GM18520 (cell line): ENCODE measurements around the gene IL12RB2.

Experiments
- ATAC-seq: cut with Tn5 transposase; IDR thresholded peaks from one replicate; pipeline ENCODE4 v1.9.1; 2021; ENCODE audit not compliant: unreplicated experiment

Gene IL12RB2

GRCh38 chr1:67307251-67308060 is at the start of gene IL12RB2:
Gene IL12RB2, plus strand, starts transcription at chr1:67307873. Its CDS starts 12,496 bp downstream, at chr1:67320369.
- ATAC-seq: no peak

- no peak for ATAC-seq
Measured at GRCh38 chr1:67261680-67262079, 46.0 kb upstream of the IL12RB2 start.

- ATAC-seq: no peak
Measured at GRCh38 chr1:67262735-67263134, 44.9 kb upstream of the IL12RB2 start.

GRCh38 chr1:67264152-67264551 is 43.5 kb upstream of the IL12RB2 start:
- ATAC-seq: no peak

- no peak for ATAC-seq
Measured at GRCh38 chr1:67264899-67265298, 42.8 kb upstream of the IL12RB2 start.

- ATAC-seq: no peak
Measured at GRCh38 chr1:67269061-67269460, 38.6 kb upstream of the IL12RB2 start.

GRCh38 chr1:67270541-67270940 is 37.1 kb upstream of the IL12RB2 start:
- ATAC-seq: no peak

GRCh38 chr1:67273591-67273990 is 34.1 kb upstream of the IL12RB2 start:
- no peak for ATAC-seq

GRCh38 chr1:67274623-67275325 is 32.9 kb upstream of the IL12RB2 start:
- peak; percentile 97 for ATAC-seq

- no peak for ATAC-seq
Measured at GRCh38 chr1:67280696-67281095, 27.0 kb upstream of the IL12RB2 start.

- ATAC-seq: no peak
Measured at GRCh38 chr1:67281244-67281643, 26.4 kb upstream of the IL12RB2 start.

GRCh38 chr1:67285780-67286488 is 21.7 kb upstream of the IL12RB2 start:
- ATAC-seq: peak; percentile 96

GRCh38 chr1:67290236-67290635 is 17.4 kb upstream of the IL12RB2 start:
- ATAC-seq: no peak

GRCh38 chr1:67294836-67295617 is 12.6 kb upstream of the IL12RB2 start:
- ATAC-seq: no peak

GRCh38 chr1:67298762-67299161 is 8.9 kb upstream of the IL12RB2 start:
- no peak for ATAC-seq

GRCh38 chr1:67299296-67299695 is 8.4 kb upstream of the IL12RB2 start:
- no peak for ATAC-seq

GRCh38 chr1:67300561-67300960 is 7.1 kb upstream of the IL12RB2 start:
- ATAC-seq: no peak

- no peak for ATAC-seq
Measured at GRCh38 chr1:67304023-67304422, 3.6 kb upstream of the IL12RB2 start.

- ATAC-seq: no peak
Measured at GRCh38 chr1:67306547-67306946, 1.1 kb upstream of the IL12RB2 start.

GRCh38 chr1:67308136-67308535 is 463 bp downstream of the IL12RB2 start:
- no peak for ATAC-seq

GRCh38 chr1:67312615-67313014 is 4.9 kb downstream of the IL12RB2 start:
- no peak for ATAC-seq
